Gastroesophageal sphincter (tissue), 4 donors: ENCODE results near the gene SETBP1. TPM values are rescaled to one million over a fixed set of nuclear protein-coding genes. Genes with fewer than 3 reads are reported as not detected.

Source experiments
- ATAC-seq: fragments of 150-250 bp; one replicate; pipeline ENCODE4 v1.9.1; 2016; ENCODE audit warnings: mild to moderate bottlenecking, moderate library complexity
- H3K27ac ChIP-seq, 4 donors: fragments of 200-600 bp; sonication (generic) in 3 of 4; 1 replicate in 3 of 4; 2 replicates in 1 of 4; pipeline ENCODE4 v1.5.1; 2016 to 2019
- H3K27me3 ChIP-seq: fragments of 200-600 bp; sonication (generic); one replicate; pipeline ENCODE4 v1.5.1; 2019
- H3K36me3 ChIP-seq, 2 donors: fragments of 200-600 bp; sonication (generic); one replicate each; pipeline ENCODE4 v1.5.1; 2019; ENCODE audit warnings: control low read depth in 1 of 2
- H3K4me1 ChIP-seq, 3 donors: fragments of 200-600 bp; sonication (generic); 1 replicate in 2 of 3; 2 replicates in 1 of 3; pipeline ENCODE4 v1.5.1; 2016 to 2019; ENCODE audit warnings: control low read depth in 2 of 3
- H3K4me3 ChIP-seq, 2 donors: fragments of 200-600 bp; sonication (generic); one replicate each; pipeline ENCODE4 v1.5.1; 2019; ENCODE audit warnings: mild to moderate bottlenecking in 1 of 2, moderate library complexity in 1 of 2
- H3K9me3 ChIP-seq, 3 donors: fragments of 200-600 bp; sonication (generic); one replicate each; pipeline ENCODE4 v1.5.1; 2017 to 2019; ENCODE audit warnings: control low read depth in 2 of 3
- EP300 ChIP-seq: sonication (generic); formaldehyde crosslinking; IDR thresholded peaks from one replicate; pipeline ENCODE4 v1.6.1; 2017; ENCODE audit warnings: antibody characterized with exemption, mild to moderate bottlenecking
- POLR2A ChIP-seq, 2 donors: fragments of 450-650 bp; IDR thresholded peaks; one replicate each; pipeline ENCODE4 v1.6.1; 2017; ENCODE audit warnings: antibody characterized with exemption in 2 of 2, mild to moderate bottlenecking in 2 of 2, moderate library complexity in 1 of 2
- POLR2AphosphoS5 ChIP-seq: sonication (generic); formaldehyde crosslinking; IDR thresholded peaks from one replicate; pipeline ENCODE4 v1.6.1; 2017; ENCODE audit warnings: antibody characterized with exemption
- WGBS, 2 donors: methylation state at CpG; one replicate each; pipeline ENCODE4 v1.1.5; 2018; ENCODE audit warnings: low coverage in 1 of 2; 5-methylcytosine and 5-hydroxymethylcytosine counted together
- total RNA-seq, 4 donors: library from RNA; depleted of rRNA; stranded (reverse); fragments of >200 nt; gene quantifications; one replicate each; pipeline ENCODE4 v1.1.0, GENCODE V29; 2016
- TF ChIP-seq, protein P1 (sequence below), 4 experiments: fragments of 200-600 bp in 2 of 4; fragments of 450-650 bp in 2 of 4; sonication (generic) in 1 of 4; IDR thresholded peaks; one replicate each; pipeline ENCODE4 v1.5.1; 2017 to 2019; ENCODE audit warnings: antibody characterized with exemption in 4 of 4, mild to moderate bottlenecking in 2 of 4, moderate library complexity in 2 of 4

The SETBP1 gene
- total RNA-seq, 4 donors from 2014 or later, result 42.5 to 87.6 (median 67.8) TPM

DNA sequence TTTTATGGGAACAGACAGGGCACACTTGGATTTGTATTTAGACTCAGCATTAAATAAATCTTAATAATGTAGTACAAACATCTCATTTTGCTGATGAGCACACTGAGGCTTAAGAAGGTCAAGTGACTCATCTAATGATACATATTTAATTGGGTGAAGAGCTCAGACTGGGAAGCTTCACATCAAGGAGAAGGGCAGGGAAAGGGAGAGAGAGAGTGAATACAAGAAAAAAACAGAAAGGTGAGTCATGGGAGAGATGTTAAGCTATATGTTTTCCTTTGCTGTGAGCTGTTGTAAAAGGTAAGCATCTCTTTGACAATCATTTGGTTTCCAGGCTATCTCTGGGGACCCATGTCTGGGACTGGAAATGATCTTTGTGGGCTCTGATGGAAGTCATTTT, 277.8 kb downstream of the SETBP1 start:
- Histone ChIP-seq H3K9me3 (no peaks in the 10 kb centered on the region), H3K27ac (no peak overlapping the region), H3K4me3 (no peak overlapping the region), H3K4me1 (peaks cover 0 to 32% (median 5%) of the 10 kb centered on the region in 3 donors), H3K27me3 (no peaks in the 10 kb centered on the region), H3K36me3 (peaks cover 0 to 20% of the 10 kb centered on the region in 2 donors)
- no peak for TF ChIP-seq EP300
- no peak for ATAC-seq

DNA sequence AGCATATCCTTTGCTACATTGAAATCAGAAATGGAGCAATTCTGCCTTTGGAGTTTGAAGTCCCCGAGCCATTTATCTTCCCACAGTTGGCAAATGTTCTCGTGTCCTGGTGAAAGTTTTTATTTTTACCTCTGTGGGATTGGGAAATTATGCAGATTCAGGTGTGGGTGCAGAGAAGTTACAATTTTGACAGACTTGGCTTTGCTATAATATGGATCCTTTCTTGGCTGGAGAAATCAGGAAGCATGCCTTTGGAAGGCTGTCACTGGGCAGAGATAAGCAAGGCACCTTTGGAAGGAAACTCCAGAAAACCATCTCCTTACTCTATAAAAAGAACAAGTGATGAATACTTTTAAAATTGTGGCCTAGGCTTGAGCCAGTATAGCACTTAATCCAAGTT, 278.3 kb downstream of the SETBP1 start:
- H3K4me3 ChIP-seq, result no peak overlapping the region
- peaks cover 0 to 20% of the 10 kb centered on the region in 2 donors for H3K36me3 ChIP-seq
- WGBS, 2 donors, result 29 to 40% methylated on average over 1 to 2 of the region's 2 CpGs
- no peak for ATAC-seq
- TF ChIP-seq POLR2A (IDR thresholded peaks at IDR 0.05), result no peak
- TF ChIP-seq EP300, result no peak
- TF ChIP-seq, protein P1, sequence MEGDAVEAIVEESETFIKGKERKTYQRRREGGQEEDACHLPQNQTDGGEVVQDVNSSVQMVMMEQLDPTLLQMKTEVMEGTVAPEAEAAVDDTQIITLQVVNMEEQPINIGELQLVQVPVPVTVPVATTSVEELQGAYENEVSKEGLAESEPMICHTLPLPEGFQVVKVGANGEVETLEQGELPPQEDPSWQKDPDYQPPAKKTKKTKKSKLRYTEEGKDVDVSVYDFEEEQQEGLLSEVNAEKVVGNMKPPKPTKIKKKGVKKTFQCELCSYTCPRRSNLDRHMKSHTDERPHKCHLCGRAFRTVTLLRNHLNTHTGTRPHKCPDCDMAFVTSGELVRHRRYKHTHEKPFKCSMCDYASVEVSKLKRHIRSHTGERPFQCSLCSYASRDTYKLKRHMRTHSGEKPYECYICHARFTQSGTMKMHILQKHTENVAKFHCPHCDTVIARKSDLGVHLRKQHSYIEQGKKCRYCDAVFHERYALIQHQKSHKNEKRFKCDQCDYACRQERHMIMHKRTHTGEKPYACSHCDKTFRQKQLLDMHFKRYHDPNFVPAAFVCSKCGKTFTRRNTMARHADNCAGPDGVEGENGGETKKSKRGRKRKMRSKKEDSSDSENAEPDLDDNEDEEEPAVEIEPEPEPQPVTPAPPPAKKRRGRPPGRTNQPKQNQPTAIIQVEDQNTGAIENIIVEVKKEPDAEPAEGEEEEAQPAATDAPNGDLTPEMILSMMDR (IDR thresholded peaks at IDR 0.05), result no peak
- no peak for TF ChIP-seq POLR2AphosphoS5
- H3K9me3 ChIP-seq, result no peaks in the 10 kb centered on the region
- H3K27ac ChIP-seq, result no peak overlapping the region
- no peaks in the 10 kb centered on the region for H3K27me3 ChIP-seq
- H3K4me1 ChIP-seq, result peaks cover 0 to 32% (median 5%) of the 10 kb centered on the region in 3 donors

DNA sequence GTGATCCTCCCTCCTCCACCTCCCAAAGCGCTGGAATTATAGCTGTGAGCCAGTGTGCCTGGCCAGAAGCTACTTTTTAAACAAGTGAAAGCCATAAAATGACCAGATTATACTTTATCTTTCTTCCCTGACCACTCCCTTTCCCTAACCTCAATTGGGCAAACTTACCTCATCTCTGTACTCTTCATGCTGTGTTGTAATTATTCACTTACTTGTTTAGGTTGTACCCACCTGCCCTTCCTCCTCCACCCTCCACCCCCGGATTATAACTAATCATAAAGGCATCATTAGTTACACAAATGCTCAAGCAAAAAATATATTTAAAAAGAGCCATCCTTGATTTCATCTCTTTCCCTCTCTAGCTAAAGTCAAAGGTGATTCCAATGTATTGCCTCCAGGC, 279.9 kb downstream of the SETBP1 start:
- Histone ChIP-seq H3K4me1 (peaks cover 0 to 31% (median 5%) of the 10 kb centered on the region in 3 donors), H3K9me3 (no peaks in the 10 kb centered on the region), H3K27ac (no peak overlapping the region), H3K27me3 (no peaks in the 10 kb centered on the region), H3K4me3 (no peak overlapping the region), H3K36me3 (peaks cover 0 to 8% of the 10 kb centered on the region in 2 donors)
- WGBS, 2 donors, result 60 to 86% methylated on average over 2 of the region's 2 CpGs
- TF ChIP-seq POLR2A (IDR thresholded peaks at IDR 0.05) (no peak), EP300 (no peak), POLR2AphosphoS5 (no peak)
- TF ChIP-seq, protein P1 (IDR thresholded peaks at IDR 0.05), result no peak
- no peak for ATAC-seq

DNA sequence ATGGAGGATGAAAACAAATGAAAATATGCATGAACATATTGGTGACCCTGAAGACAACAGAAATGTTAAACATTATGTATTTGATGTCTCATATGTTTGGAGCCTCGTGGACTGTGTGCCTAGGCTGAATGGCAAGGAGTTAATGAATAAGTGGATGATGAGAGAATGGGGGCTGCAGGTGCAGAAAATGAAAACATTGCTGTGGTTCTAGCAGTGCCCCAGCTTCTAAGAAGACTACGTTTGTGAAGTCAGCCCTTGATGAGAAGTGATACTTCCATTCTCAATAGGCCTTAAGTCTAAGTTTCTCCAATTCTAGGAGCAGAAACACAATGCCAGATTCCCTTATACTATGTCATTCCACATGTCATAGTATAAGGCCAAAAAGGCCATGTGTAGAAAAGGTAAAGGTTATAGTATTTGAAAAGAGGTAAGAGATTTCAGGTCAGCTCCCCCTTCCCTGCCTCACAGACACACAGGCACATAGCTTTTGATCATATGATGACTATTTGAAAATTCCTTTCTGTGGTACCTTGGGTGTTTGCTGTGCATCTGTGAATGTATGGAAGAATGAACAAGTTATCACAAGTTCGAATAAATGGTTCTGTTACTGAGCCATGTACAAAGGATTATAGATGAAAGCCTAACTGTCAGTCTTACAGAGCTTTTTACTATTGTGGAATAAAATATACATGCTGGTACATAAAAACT, 280.8 kb downstream of the SETBP1 start:
- TF ChIP-seq POLR2AphosphoS5, result no peak
- TF ChIP-seq, protein P1 (IDR thresholded peaks at IDR 0.05), result no peak
- no peak for TF ChIP-seq EP300
- no peak for TF ChIP-seq POLR2A (IDR thresholded peaks at IDR 0.05)
- 83 to 85% methylated on average over 3 of the region's 3 CpGs for WGBS, 2 donors
- peaks cover 0 to 25% (median 5%) of the 10 kb centered on the region in 3 donors for H3K4me1 ChIP-seq
- H3K4me3 ChIP-seq, result no peak overlapping the region
- peaks cover 0 to 6% of the 10 kb centered on the region in 2 donors for H3K36me3 ChIP-seq
- no peaks in the 10 kb centered on the region for H3K27me3 ChIP-seq
- H3K9me3 ChIP-seq, result no peaks in the 10 kb centered on the region
- no peak for ATAC-seq
- H3K27ac ChIP-seq, result no peak overlapping the region

DNA sequence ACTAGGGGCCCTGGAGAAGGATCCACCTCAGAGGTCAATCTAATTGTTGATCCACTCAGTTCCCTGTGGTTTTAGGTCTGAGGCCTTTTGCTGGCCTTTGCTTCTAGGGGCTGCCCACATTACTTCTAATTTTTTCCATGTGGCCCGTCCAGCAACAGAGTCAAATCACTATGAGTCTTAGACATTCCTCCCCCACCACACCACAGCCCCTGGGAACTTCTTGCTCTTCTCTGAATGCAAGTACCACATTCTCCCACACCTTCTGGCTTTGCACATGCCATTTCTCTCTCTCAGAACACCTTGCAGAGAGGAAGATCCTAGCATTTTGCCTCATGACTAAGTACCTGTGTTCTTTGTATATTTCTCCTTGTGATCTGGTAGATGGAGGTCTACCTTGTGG, 286.9 kb downstream of the SETBP1 start:
- TF ChIP-seq POLR2A (IDR thresholded peaks at IDR 0.05) (no peak), POLR2AphosphoS5 (no peak), EP300 (no peak)
- TF ChIP-seq, protein P1 (IDR thresholded peaks at IDR 0.05), result no peak
- WGBS, 2 donors, result 100% methylated on average over 1 of the region's 1 CpG; no CpG with 5 or more reads in 1 of the 2 donors
- Histone ChIP-seq H3K9me3 (no peaks in the 10 kb centered on the region), H3K4me3 (no peak overlapping the region), H3K27me3 (no peaks in the 10 kb centered on the region), H3K4me1 (no peaks in the 10 kb centered on the region), H3K36me3 (no peaks in the 10 kb centered on the region), H3K27ac (no peak overlapping the region)
- no peak for ATAC-seq
